RWPE2 (cell line): ENCODE measurements around the gene CSMD2.

Source experiments
- ATAC-seq: fragments of 200-7000 bp; cut with Tn5 transposase; 3 replicates; pipeline ENCODE4 v1.9.1; 2021; ENCODE audit warnings: low read depth
- DNase-seq: peaks from one replicate; pipeline ENCODE4 v3.0.0-alpha.2; 2020; ENCODE audit warnings: low spot score
- H3K27ac ChIP-seq: fragments of 450-650 bp; 2 replicates; pipeline ENCODE4 v1.5.1; 2017; ENCODE audit warnings: mild to moderate bottlenecking; ENCODE audit not compliant: poor library complexity, severe bottlenecking
- H3K27me3 ChIP-seq: fragments of 250-450 bp; sonication (Bioruptor Pico); 2 replicates; pipeline ENCODE4 v1.5.1; 2021; ENCODE audit warnings: mild to moderate bottlenecking, moderate library complexity; ENCODE audit not compliant: insufficient read depth, poor library complexity, severe bottlenecking
- H3K36me3 ChIP-seq: fragments of 250-450 bp; sonication (Bioruptor Pico); 2 replicates; pipeline ENCODE4 v1.5.1; 2020; ENCODE audit warnings: low read depth, mild to moderate bottlenecking, moderate library complexity
- H3K4me1 ChIP-seq: fragments of 250-450 bp; sonication (Bioruptor Pico); 2 replicates; pipeline ENCODE4 v1.5.1; 2021; ENCODE audit warnings: mild to moderate bottlenecking, moderate library complexity; ENCODE audit not compliant: insufficient read depth, poor library complexity, severe bottlenecking
- H3K4me3 ChIP-seq: fragments of 250-450 bp; sonication (Bioruptor Pico); 2 replicates; pipeline ENCODE4 v1.5.1; 2021; ENCODE audit warnings: mild to moderate bottlenecking, moderate library complexity; ENCODE audit not compliant: severe bottlenecking
- H3K9me3 ChIP-seq: fragments of 250-450 bp; sonication (Bioruptor Pico); 2 replicates; pipeline ENCODE4 v1.5.1; 2021; ENCODE audit warnings: mild to moderate bottlenecking, moderate library complexity; ENCODE audit not compliant: severe bottlenecking
- CTCF ChIP-seq: fragments of 450-650 bp; IDR thresholded peaks from one replicate; pipeline ENCODE4 v1.5.1; 2017; ENCODE audit warnings: mild to moderate bottlenecking, moderate library complexity; ENCODE audit not compliant: poor library complexity, severe bottlenecking

Gene CSMD2

GRCh38 chr1:33643216-33643615 lies 521.8 kb downstream of the CSMD2 start:
- DNase-seq (no peak), ATAC-seq (no peak)
- Histone ChIP-seq H3K4me3 (no peak overlapping the region), H3K9me3 (no peaks in the 10 kb centered on the region), H3K27ac (no peak overlapping the region), H3K36me3 (no peaks in the 10 kb centered on the region), H3K4me1 (no peaks in the 10 kb centered on the region), H3K27me3 (peaks cover 3% of the 10 kb centered on the region)
- no peak for TF ChIP-seq CTCF

GRCh38 chr1:33641104-33641830 lies 523.8 kb downstream of the CSMD2 start:
- Histone ChIP-seq H3K27me3 (peaks cover 3% of the 10 kb centered on the region), H3K4me1 (no peaks in the 10 kb centered on the region), H3K4me3 (no peak overlapping the region), H3K27ac (no peak overlapping the region), H3K36me3 (no peaks in the 10 kb centered on the region), H3K9me3 (no peaks in the 10 kb centered on the region)
- DNase-seq = no peak
- TF ChIP-seq CTCF = peak; percentile 34
- no peak for ATAC-seq

- DNase-seq = no peak
- Histone ChIP-seq H3K9me3 (no peaks in the 10 kb centered on the region), H3K36me3 (no peaks in the 10 kb centered on the region), H3K4me1 (no peaks in the 10 kb centered on the region), H3K27ac (no peak overlapping the region), H3K27me3 (peaks cover 3% of the 10 kb centered on the region), H3K4me3 (no peak overlapping the region)
- no peak for ATAC-seq
- no peak for TF ChIP-seq CTCF
Measured at GRCh38 chr1:33640114-33640660, 524.8 kb downstream of the CSMD2 start.

- no peaks in the 10 kb centered on the region for H3K4me1 ChIP-seq
- H3K9me3 ChIP-seq = no peaks in the 10 kb centered on the region
- H3K4me3 ChIP-seq = no peak overlapping the region
- ATAC-seq (no peak), DNase-seq (no peak)
- no peak overlapping the region for H3K27ac ChIP-seq
- peaks cover 3% of the 10 kb centered on the region for H3K27me3 ChIP-seq
- H3K36me3 ChIP-seq = no peaks in the 10 kb centered on the region
- TF ChIP-seq CTCF = no peak
Measured at GRCh38 chr1:33637846-33638440, 527.1 kb downstream of the CSMD2 start.

- Histone ChIP-seq H3K4me3 (no peak overlapping the region), H3K9me3 (no peaks in the 10 kb centered on the region), H3K27me3 (peaks cover 6% of the 10 kb centered on the region), H3K36me3 (no peaks in the 10 kb centered on the region), H3K27ac (no peak overlapping the region), H3K4me1 (no peaks in the 10 kb centered on the region)
- TF ChIP-seq CTCF = no peak
- ATAC-seq (no peak), DNase-seq (no peak)
Measured at GRCh38 chr1:33636209-33636608, 528.8 kb downstream of the CSMD2 start.
